Activated CD8-positive, alpha-beta memory T cell treated with anti-CD3 and anti-CD28 coated beads for 24 hours (primary cell): ENCODE results near the gene ATXN1.

Experiments used
- DNase-seq: peaks from one replicate; pipeline ENCODE4 v3.0.0-alpha.2; 2020

ATXN1 gene

GRCh38 chr6:16321826-16322225, 439.4 kb downstream of the ATXN1 start:
- DNase-seq, result no peak

- no peak for DNase-seq
Measured at GRCh38 chr6:16321341-16321710, 439.9 kb downstream of the ATXN1 start.

- DNase-seq, result no peak
Measured at GRCh38 chr6:16320533-16321340, 440.5 kb downstream of the ATXN1 start.

GRCh38 chr6:16319813-16320532, 441.3 kb downstream of the ATXN1 start:
- peak; percentile 86 for DNase-seq

DNA sequence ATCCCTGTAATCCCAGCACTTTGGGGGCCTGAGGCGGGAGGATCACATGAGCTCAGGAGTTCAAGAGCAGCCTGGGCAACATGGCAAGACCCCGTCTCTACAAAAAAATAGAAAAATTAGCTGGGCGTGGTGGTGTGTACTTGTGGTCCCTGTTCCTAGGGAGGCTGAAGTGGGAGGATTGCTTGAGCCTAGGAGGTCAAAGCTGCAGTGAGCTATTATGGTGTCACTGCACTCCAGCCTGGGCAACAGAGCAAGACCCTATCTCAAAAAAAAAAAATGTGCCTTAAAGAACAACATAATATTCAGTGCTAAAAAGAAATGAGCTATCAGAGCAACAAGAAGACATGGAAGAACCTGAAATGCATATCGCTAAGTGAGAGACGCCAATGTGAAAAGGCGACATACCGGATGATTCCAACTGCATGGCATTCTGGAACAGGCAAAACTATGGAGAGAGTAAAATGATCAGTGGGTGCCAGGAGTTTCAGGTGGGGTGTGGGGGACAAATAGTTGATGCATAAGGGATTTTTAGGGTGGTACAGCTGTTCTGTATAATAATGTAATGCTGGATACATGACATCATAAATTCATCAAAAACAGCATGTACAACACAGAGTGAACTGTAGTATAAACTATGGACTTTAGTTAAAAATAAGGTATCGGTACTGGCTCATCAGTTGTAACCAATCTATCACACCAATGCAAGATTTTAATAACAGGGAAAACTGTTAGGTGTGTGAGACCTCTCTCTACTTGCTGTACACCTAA, 442.1 kb downstream of the ATXN1 start:
- no peak for DNase-seq

- peak; percentile 71 for DNase-seq
Measured at GRCh38 chr6:16318538-16318937, 442.7 kb downstream of the ATXN1 start.

DNA sequence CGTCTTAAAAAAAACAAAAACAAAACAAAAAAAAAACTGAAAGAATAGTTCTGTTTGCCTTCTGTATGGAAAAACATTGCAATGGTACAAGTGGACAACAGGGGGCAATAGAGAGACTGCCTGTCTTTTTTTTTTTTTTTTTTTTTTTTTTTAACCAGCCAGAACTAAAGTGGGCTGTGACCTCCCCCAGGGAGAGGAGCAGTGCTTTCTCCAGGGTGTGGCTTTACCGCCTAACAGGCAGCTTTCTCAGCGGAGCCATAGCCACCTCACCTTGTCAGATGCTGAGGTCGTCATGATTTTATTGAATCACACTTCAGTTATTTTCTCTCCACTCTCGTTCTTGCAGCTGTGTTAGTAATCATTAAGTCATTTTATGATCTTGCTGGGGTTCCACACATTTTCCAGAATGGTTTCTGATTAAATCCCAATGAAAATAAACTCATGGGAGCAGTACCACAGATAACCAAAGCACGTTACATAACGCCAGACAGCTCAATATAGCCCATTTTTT, 444.5 kb downstream of the ATXN1 start:
- no peak for DNase-seq

DNA sequence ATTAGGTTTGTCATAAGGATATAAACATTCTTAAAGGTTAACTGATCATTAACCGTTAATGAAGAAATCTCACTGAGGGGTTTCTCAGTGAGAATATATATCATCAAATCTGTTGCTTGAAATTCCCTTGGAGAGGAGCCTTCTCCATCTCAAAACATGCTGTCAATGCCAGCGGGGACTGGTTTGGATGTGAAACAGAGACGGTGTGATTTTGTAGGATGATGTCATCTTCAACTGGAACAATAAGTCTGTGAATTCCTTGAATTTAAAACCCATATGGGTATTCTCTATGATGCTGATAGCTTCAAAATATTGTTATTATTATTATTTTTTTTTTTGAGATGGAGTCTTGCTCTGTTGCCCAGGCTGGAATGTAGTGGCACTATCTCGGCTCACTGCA, 447.0 kb downstream of the ATXN1 start:
- no peak for DNase-seq

- DNase-seq, result no peak
Measured at GRCh38 chr6:16313732-16314131, 447.5 kb downstream of the ATXN1 start.

GRCh38 chr6:16311763-16312162, 449.5 kb downstream of the ATXN1 start:
- no peak for DNase-seq

DNA sequence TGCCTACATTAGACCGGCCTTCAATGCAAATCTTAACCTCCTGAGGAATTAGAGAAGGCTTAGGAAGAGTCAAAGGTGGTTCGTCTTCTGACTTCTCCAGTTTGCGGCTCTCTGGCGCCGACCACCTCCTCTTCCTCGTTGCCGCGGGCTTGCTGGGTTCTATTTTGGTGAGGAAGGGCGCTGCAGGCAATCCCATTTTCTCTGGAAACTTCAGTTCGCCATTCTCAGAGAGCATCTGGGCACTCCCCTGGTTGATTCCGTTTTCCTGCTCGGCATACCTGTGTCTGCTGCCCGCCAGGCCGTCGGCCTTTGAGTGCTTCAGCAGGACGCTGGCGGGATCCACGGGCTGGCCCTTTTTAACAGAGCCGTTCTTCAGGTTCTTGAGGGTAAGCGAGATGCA, 454.9 kb downstream of the ATXN1 start:
- no peak for DNase-seq

DNA sequence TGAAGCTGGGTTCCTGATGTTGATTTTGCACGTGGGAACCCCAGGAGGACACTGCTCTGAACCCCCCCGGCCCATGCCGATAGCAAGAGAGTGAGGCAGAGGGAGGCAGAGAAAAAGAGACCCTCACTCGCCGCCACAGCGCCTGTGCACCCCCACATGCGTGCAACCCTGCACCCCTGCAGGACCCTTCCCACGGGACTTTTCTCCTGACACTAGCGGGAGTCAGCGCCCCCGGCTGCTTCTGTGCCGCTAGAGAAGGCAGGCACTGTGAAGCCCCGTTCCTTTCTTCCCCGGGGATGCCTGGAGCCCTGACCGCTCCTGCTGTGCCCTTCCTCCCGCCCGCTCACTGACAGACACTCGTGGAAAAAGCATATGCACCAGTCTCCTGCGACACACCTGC, 455.5 kb downstream of the ATXN1 start:
- no peak for DNase-seq

DNA sequence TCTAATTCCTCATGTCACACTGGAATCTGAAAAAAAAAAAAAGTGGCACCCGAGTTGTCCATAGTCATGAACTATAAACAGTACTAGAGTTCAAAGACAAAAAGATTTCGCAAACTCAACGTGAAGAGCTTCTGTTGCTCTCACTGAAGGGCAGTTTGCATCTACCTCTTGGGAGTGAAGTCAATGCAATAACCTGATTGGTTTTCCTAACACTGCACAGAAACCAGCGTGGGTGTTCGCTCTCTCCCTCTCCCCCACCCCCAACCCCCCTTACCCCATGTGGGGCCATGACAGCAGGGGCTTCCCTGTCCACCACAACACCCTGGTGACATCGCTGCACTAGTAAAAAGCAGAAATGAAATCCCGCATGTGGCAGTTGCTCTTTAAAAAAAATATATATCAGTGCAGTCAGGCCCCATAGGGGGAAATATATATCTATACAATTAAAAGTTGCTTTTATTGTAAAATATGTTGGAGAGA, 456.0 kb downstream of the ATXN1 start:
- no peak for DNase-seq

GRCh38 chr6:16302721-16303552, 458.3 kb downstream of the ATXN1 start:
- DNase-seq, result no peak

GRCh38 chr6:16301511-16301910, 459.7 kb downstream of the ATXN1 start:
- DNase-seq, result no peak

GRCh38 chr6:16299861-16300260, 461.4 kb downstream of the ATXN1 start:
- no peak for DNase-seq

- no peak for DNase-seq
Measured at GRCh38 chr6:16296061-16296670, 465.1 kb downstream of the ATXN1 start.

DNA sequence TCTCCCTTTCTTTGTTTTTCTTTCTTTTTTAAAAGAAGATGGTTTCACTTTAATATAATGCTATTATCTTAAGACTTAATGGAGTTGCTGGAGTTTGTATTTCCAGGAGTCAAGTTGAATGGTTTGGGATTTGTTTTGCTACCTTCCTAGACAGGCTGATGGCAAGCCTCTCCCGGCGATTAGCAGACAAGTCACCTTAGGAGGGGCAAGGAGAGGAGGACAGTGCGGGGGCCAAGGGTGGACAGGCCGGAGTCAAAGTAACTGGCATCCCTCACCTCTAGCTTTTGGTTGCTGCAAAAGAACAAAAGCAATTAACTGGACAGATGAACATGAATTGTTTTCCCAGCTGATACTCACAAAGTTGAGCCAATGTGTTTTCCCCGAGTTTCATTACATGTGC, 465.8 kb downstream of the ATXN1 start:
- DNase-seq, result no peak

DNA sequence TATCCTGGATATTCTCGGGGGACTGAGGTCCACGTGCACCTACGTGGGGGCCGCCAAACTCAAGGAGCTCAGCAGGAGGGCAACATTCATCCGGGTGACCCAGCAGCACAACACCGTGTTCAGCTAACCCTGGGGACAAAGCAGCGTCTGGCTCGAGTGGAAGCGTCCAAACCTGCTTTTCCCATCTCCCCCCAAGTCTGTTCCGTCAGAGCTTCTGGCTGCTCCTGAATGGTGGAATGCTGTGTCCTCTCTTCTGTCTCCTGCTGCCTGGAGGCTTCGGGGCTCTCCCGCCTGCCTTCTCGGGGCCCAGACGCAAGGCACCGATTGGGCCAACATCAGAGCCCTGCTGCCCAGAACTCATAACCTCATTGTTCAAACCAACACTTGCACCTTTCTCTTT, 466.2 kb downstream of the ATXN1 start:
- no peak for DNase-seq

DNA sequence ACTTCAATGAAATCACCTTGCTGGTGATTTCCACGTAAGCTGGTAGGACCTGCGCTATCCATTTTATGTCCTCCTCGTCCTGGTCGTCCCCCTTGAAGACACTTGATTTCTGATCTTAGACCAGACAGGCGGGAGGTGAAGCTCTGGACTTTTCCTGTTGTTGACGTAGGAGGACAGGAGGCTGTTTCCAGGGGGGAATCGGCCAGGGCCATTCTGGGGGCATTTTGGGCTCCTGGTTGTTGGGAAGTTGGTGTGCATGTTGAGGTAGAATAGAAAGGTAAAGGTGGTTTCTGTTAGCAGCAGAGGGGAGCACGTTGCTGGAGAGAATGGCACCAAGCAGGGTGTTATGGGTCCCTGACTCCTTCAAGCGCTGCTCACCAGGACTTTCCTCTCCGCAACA, 466.9 kb downstream of the ATXN1 start:
- DNase-seq, result no peak

DNA sequence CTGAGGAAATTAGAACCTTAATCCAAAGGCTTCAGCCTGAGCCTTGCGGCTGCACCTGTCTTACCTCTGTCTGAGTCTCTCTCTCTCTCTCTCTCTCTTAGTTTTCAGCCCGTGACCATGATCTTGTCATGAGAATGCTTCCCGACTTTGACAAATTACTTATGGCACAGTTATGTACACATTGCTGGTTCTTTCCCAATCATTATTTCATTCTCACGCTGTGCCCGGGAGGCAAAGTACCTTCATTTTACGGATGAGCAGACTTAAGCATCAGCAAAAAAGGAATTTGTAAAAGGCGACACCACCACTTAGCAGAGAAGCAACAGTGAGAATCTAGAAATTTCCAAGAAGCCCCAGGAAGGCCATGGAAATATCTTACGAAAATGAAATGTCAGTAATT, 468.3 kb downstream of the ATXN1 start:
- no peak for DNase-seq

GRCh38 chr6:16292432-16292831, 468.8 kb downstream of the ATXN1 start:
- no peak for DNase-seq
